Ishikawa (cell line): Measurements from ENCODE around the gene GDF2.

Experiments
- CEBPB ChIP-seq: IDR thresholded peaks from 2 replicates; pipeline ENCODE4 v1.6.1; 2012
- CREB1 ChIP-seq: IDR thresholded peaks from 2 replicates; pipeline ENCODE4 v1.6.1; 2012; ENCODE audit warnings: low read depth
- EGR1 ChIP-seq: IDR thresholded peaks from 2 replicates; pipeline ENCODE4 v1.6.1; 2012
- EP300 ChIP-seq: IDR thresholded peaks from 2 replicates; pipeline ENCODE4 v1.6.1; 2012; ENCODE audit warnings: borderline replicate concordance
- FOXM1 ChIP-seq: IDR thresholded peaks from 2 replicates; pipeline ENCODE4 v1.6.1; 2012; ENCODE audit warnings: low read depth, borderline replicate concordance
- MAX ChIP-seq: IDR thresholded peaks from 2 replicates; pipeline ENCODE4 v1.6.1; 2012
- NFIC ChIP-seq: IDR thresholded peaks from 2 replicates; pipeline ENCODE4 v1.6.1; 2012
- RAD21 ChIP-seq: IDR thresholded peaks from 2 replicates; pipeline ENCODE4 v1.6.1; 2012; ENCODE audit warnings: low read depth
- REST ChIP-seq: IDR thresholded peaks from 2 replicates; pipeline ENCODE4 v1.6.1; 2012; ENCODE audit warnings: low read depth, mild to moderate bottlenecking
- TAF1 ChIP-seq: IDR thresholded peaks from 2 replicates; pipeline ENCODE4 v1.6.1; 2012; ENCODE audit warnings: low read depth, mild to moderate bottlenecking
- TCF12 ChIP-seq: IDR thresholded peaks from 2 replicates; pipeline ENCODE4 v1.6.1; 2012; ENCODE audit warnings: low read depth
- TEAD4 ChIP-seq: IDR thresholded peaks from 2 replicates; pipeline ENCODE4 v1.6.1; 2012
- USF1 ChIP-seq: IDR thresholded peaks from 2 replicates; pipeline ENCODE4 v1.6.1; 2012
- YY1 ChIP-seq: IDR thresholded peaks from 2 replicates; pipeline ENCODE4 v1.6.1; 2012; ENCODE audit warnings: low read depth
- ZBTB7A ChIP-seq: IDR thresholded peaks from 2 replicates; pipeline ENCODE4 v1.6.1; 2012; ENCODE audit warnings: low read depth

GDF2 gene

GRCh38 chr10:47298715-47299114, 23.5 kb upstream of the GDF2 start:
- no peak for TF ChIP-seq YY1
- no peak for TF ChIP-seq MAX
- no peak for TF ChIP-seq ZBTB7A
- TF ChIP-seq CEBPB: no peak

GRCh38 chr10:47299611-47300428, 22.4 kb upstream of the GDF2 start, which contains the start of gene GDF10:
Gene GDF10, plus strand, starts transcription at chr10:47300197. Its CDS starts 455 bp downstream, at chr10:47300652.
- no peak for TF ChIP-seq NFIC
- no peak for TF ChIP-seq YY1
- peak; percentile 23; the same call in 1 of the 2 replicates for TF ChIP-seq EGR1

- TF ChIP-seq TEAD4 (no peak), REST (no peak), ZBTB7A (no peak), EGR1 (no peak), USF1 (no peak), FOXM1 (no peak), CEBPB (no peak), NFIC (no peak), CREB1 (no peak), YY1 (no peak), TCF12 (no peak), EP300 (no peak), TAF1 (no peak)
Observed at GRCh38 chr10:47300429-47300931, 21.8 kb upstream of the GDF2 start.

- TF ChIP-seq REST (no peak), TCF12 (no peak)
Observed at GRCh38 chr10:47301833-47302232, 20.4 kb upstream of the GDF2 start.

- TF ChIP-seq USF1 (no peak), RAD21 (no peak), TCF12 (no peak), YY1 (no peak)
Observed at GRCh38 chr10:47303105-47303504, 19.1 kb upstream of the GDF2 start.

GRCh38 chr10:47303866-47304265, 18.4 kb upstream of the GDF2 start:
- TF ChIP-seq TAF1: no peak
- no peak for TF ChIP-seq CREB1
- no peak for TF ChIP-seq EGR1
- no peak for TF ChIP-seq CEBPB

GRCh38 chr10:47305566-47305965, 16.7 kb upstream of the GDF2 start:
- TF ChIP-seq TAF1 (no peak), MAX (no peak), RAD21 (no peak), USF1 (no peak), CREB1 (no peak), NFIC (no peak), EGR1 (no peak), TEAD4 (no peak), YY1 (no peak), EP300 (no peak), CEBPB (no peak), ZBTB7A (no peak), REST (no peak), FOXM1 (no peak)
